HepG2 (cell line): ENCODE measurements around the gene KRTAP12-3. TPM values are rescaled to one million over a fixed set of nuclear protein-coding genes. Genes with fewer than 3 reads are reported as not detected.

Experiments
- ATAC-seq: fragments of 200-7000 bp; cut with Tn5 transposase; 3 replicates; pipeline ENCODE4 v1.9.1; 2020; ENCODE audit warnings: mild to moderate bottlenecking, moderate library complexity
- BruUV-seq: library from RNA; stranded (reverse); fragments of 400-500 nt; replicated peaks from 2 replicates; lab custom pipeline; 2021; lab: Mats Ljungman, UMichigan
- CTCF ChIA-PET: fragments of 300-600 bp; formaldehyde crosslinking; extraction: SDS; loops from one replicate; lab custom pipeline; 2021; ENCODE audit warnings: low total read pairs, inconsistent platforms, low intra/inter-chr PET ratio; lab: Yijun Ruan, JAX
- POLR2A ChIA-PET: fragments of 350-600 bp; sonication (Branson Sonifier 250); formaldehyde crosslinking; loops from one replicate; lab custom pipeline; 2020; ENCODE audit warnings: antibody characterized with exemption, inconsistent platforms; lab: Yijun Ruan, JAX
- DNase-seq: peaks from one replicate; pipeline ENCODE4 v3.0.0-alpha.2; 2015; ENCODE audit warnings: low spot score
- FAIRE-seq: peaks from 3 replicates; lab custom pipeline; 2011; peaks lifted over from hg19 to GRCh38; lab: Jason Lieb, UNC
- H2AFZ ChIP-seq: one replicate; pipeline ENCODE4 v1.6.1; 2011; ENCODE audit warnings: low read length, inconsistent platforms
- H3K27ac ChIP-seq: fragments of 300-600 bp; 3 replicates; pipeline ENCODE4 v1.8.0; 2011; ENCODE audit warnings: mixed run types, mild to moderate bottlenecking, mixed read lengths, low read length, inconsistent platforms; ENCODE audit not compliant: insufficient read depth; ENCODE audit errors: extremely low read length
- H3K27me3 ChIP-seq, 2 experiments: fragments of 200-600 bp in 1 of 2; 2 replicates in 1 of 2; 3 replicates in 1 of 2; pipeline versions ENCODE4 v1.6.0 to v1.8.0; 2011; ENCODE audit warnings: low read length in 2 of 2, mild to moderate bottlenecking in 2 of 2, moderate library complexity in 2 of 2, inconsistent platforms in 1 of 2; ENCODE audit not compliant: insufficient read depth in 2 of 2, control insufficient read depth in 1 of 2
- H3K36me3 ChIP-seq, 2 experiments: fragments of 200-600 bp in 1 of 2; replicated peaks in 1 of 2; 2 replicates in 1 of 2; 3 replicates in 1 of 2; pipeline versions ENCODE4 v1.5.1 to v1.8.0; 2011; ENCODE audit warnings: low read length in 2 of 2, inconsistent platforms in 1 of 2; ENCODE audit not compliant: insufficient read depth in 2 of 2, control insufficient read depth in 1 of 2
- H3K4me1 ChIP-seq: 2 replicates; pipeline ENCODE4 v1.5.1; 2012; ENCODE audit warnings: low read length, inconsistent platforms; ENCODE audit not compliant: insufficient read depth
- H3K4me2 ChIP-seq: 2 replicates; pipeline ENCODE4 v1.6.0; 2011; ENCODE audit warnings: low read depth, low read length, inconsistent platforms
- H3K4me3 ChIP-seq, 3 experiments: fragments of 200-600 bp in 1 of 3; sonication (generic), shearing (Covaris generic) in 1 of 3; replicated peaks in 1 of 3; 2 replicates each; pipeline ENCODE4 v1.5.1; 2011 to 2016; ENCODE audit warnings: low read length in 3 of 3, inconsistent platforms in 2 of 3, low read depth in 2 of 3, mild to moderate bottlenecking in 2 of 3, control low read depth in 1 of 3, mixed read lengths in 1 of 3; ENCODE audit not compliant: insufficient read depth in 1 of 3
- H3K79me2 ChIP-seq: one replicate; pipeline ENCODE4 v1.6.1; 2011; ENCODE audit warnings: low read length, inconsistent platforms; ENCODE audit not compliant: insufficient read depth
- H3K9ac ChIP-seq: 2 replicates; pipeline ENCODE4 v1.6.0; 2011; ENCODE audit warnings: mild to moderate bottlenecking, low read depth, low read length, inconsistent platforms; ENCODE audit not compliant: insufficient read depth
- H3K9me3 ChIP-seq: 2 replicates; pipeline ENCODE4 v1.5.1; 2012; ENCODE audit warnings: mild to moderate bottlenecking, low read length
- H4K20me1 ChIP-seq: 2 replicates; pipeline ENCODE4 v1.6.0; 2011; ENCODE audit warnings: inconsistent platforms, mild to moderate bottlenecking, low read length, moderate library complexity; ENCODE audit not compliant: insufficient read depth
- FOXA1 ChIP-seq, 2 experiments: fragments of 450-650 bp in 1 of 2; sonication (generic) in 1 of 2; formaldehyde crosslinking in 1 of 2; IDR thresholded peaks; 2 replicates each; pipeline versions ENCODE4 v1.4.0 to v1.6.1; 2016 to 2020; ENCODE audit warnings: missing genetic modification reagents in 1 of 2
- GFI1 ChIP-seq: sonication (generic); formaldehyde crosslinking; IDR thresholded peaks from 2 replicates; pipeline ENCODE4 v1.5.0; 2020; ENCODE audit warnings: missing genetic modification reagents, mild to moderate bottlenecking, borderline replicate concordance
- HBP1 ChIP-seq: IDR thresholded peaks from 2 replicates; pipeline ENCODE4 v1.6.1; 2016; ENCODE audit warnings: low read depth, control low read depth
- KLF15 ChIP-seq: sonication (generic); formaldehyde crosslinking; IDR thresholded peaks from 2 replicates; pipeline ENCODE4 v1.8.1; 2023; ENCODE audit warnings: borderline replicate concordance, mild to moderate bottlenecking, inconsistent platforms, missing genetic modification reagents, mixed read lengths
- KLF6 ChIP-seq: IDR thresholded peaks from 2 replicates; pipeline ENCODE4 v1.8.0; 2016; ENCODE audit warnings: missing biosample characterization, missing genetic modification reagents
- THAP11 ChIP-seq: IDR thresholded peaks from 2 replicates; pipeline ENCODE4 v1.6.1; 2016; ENCODE audit warnings: missing biosample characterization, missing genetic modification reagents
- ZNF318 ChIP-seq: sonication (generic); formaldehyde crosslinking; IDR thresholded peaks from 2 replicates; pipeline ENCODE4 v1.4.0; 2020; ENCODE audit warnings: mild to moderate bottlenecking, missing genetic modification reagents
- WGBS: methylation state at CpG from one replicate; pipeline ENCODE4 v1.1.6; 2017; ENCODE audit warnings: low lambda C conversion rate; 5-methylcytosine and 5-hydroxymethylcytosine counted together
- in situ Hi-C: cut with HindIII; loops from 2 replicates; pipeline ENCODE4 v1.10.0; 2017; ENCODE audit warnings: low pct_unique_long_range_greater_than_20kb; ENCODE audit not compliant: extremely low pct_ligation_motif_present
- intact Hi-C: fragments of 100-400 bp; cut with micrococcal nuclease; formaldehyde crosslinking; loops from one replicate; pipeline ENCODE4 v1.10.0; 2022; ENCODE audit not compliant: unreplicated experiment
- polyA plus RNA-seq, 8 experiments: library from polyadenylated mRNA; depleted of rRNA in 3 of 8; stranded (reverse) in 7 of 8; unstranded in 1 of 8; fragments of >200 nt; fragmentation: Illumina TruSeq in 4 of 8; extraction: Trizol in 4 of 8; gene quantifications; 2 replicates each; pipeline versions ENCODE4 v1.2.1 to v1.2.3, GENCODE V29; 2011 to 2016; ENCODE audit warnings: low read depth in 4 of 8, missing spikeins in 1 of 8, mixed read lengths in 1 of 8; ENCODE audit not compliant: insufficient read depth in 1 of 8
- total RNA-seq, 5 experiments: library from RNA; depleted of rRNA; stranded (reverse); fragments of >200 nt; fragmentation: Illumina TruSeq; extraction: Trizol; gene quantifications; 2 replicates each; pipeline ENCODE4 v1.2.3, GENCODE V29; 2016; ENCODE audit warnings: low read depth in 1 of 5

KRTAP12-3 gene
- total and polyA plus RNA-seq, 2 of the 13 experiments (the other 11 are each of a cell fraction or from before 2014, with no cell fraction given), result not detected

- TF ChIP-seq ZNF318 (CRISPR knock-in tag) (no peak), KLF15 (no peak)
- TF ChIP-seq, all 625 proteins: peak for 1
Observed at GRCh38 chr21:44623575-44623974, 34.2 kb upstream of the KRTAP12-3 start (continued).

GRCh38 chr21:44625756-44626155 lies 32.0 kb upstream of the KRTAP12-3 start:
- TF ChIP-seq GFI1 (CRISPR knock-in tag) (no peak), KLF6 (CRISPR knock-in tag) (no peak), FOXA1 (IDR thresholded peaks at IDR 0.05) (no peak), FOXA1 (CRISPR knock-in tag; IDR thresholded peaks at IDR 0.05) (no peak), THAP11 (CRISPR knock-in tag) (no peak), HBP1 (no peak)
- FAIRE-seq (no peak), DNase-seq (no peak), ATAC-seq (no peak)
- Histone ChIP-seq H3K4me2 (no peak overlapping the region), H2AFZ (no peak overlapping the region), H3K9ac (no peak overlapping the region), H3K27me3 (0 out of 5 replicates have a peak, but pooled peaks cover 0 to 6% of the 10 kb centered on the region in 2 experiments), H4K20me1 (no peaks in the 10 kb centered on the region), H3K79me2 (no peaks in the 10 kb centered on the region), H3K4me1 (no peaks in the 10 kb centered on the region), H3K27ac (no peak overlapping the region), H3K9me3 (peaks cover 16% of the 10 kb centered on the region), H3K4me3 (no peak overlapping the region), H3K36me3 (no peaks in the 10 kb centered on the region)
- intact Hi-C loops (no loop called here), in situ Hi-C loops (no loop called here)
- ChIA-PET CTCF (no interaction called here), POLR2A (no interaction called here)
- 48% methylated on average over 6 of the region's 7 CpGs for WGBS
- BruUV-seq, result no TSS peak
